Liver (tissue), 2 donors: ENCODE measurements around the gene EML6.

Experiments
- FOXA1 ChIP-seq: IDR thresholded peaks from 2 replicates; pipeline ENCODE4 v1.6.1; 2016; ENCODE audit warnings: antibody characterized with exemption
- TF ChIP-seq, protein P1 (sequence below): fragments of 150-350 bp; IDR thresholded peaks from 2 replicates; pipeline ENCODE4 v1.5.1; 2017; ENCODE audit warnings: improper control_type of control experiment, low read depth, low read length; ENCODE audit not compliant: missing input control
- TF ChIP-seq, protein P2 (sequence below): IDR thresholded peaks from 2 replicates; pipeline ENCODE4 v1.6.1; 2016; ENCODE audit warnings: antibody characterized with exemption
- donor health status: healthy.

DNA sequence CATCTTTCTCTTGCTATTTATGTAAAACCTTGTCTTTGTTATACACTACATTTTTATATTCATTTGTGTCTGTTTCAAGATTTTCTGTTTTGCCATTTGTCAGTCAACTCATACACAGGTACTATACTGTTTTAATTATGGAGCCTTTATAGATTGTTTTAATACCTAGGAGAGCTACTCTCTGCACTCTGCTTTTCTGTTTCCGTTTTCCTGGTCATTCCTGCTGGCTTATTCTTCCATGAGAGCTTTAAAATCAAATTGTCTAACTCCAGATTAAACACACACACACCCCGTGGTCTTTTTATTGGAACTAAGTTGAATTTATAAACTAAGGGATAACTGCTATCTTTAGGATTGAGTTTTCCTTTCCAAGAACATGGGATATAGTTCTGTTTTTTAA, 165.6 kb downstream of the EML6 start:
- TF ChIP-seq, protein P1, sequence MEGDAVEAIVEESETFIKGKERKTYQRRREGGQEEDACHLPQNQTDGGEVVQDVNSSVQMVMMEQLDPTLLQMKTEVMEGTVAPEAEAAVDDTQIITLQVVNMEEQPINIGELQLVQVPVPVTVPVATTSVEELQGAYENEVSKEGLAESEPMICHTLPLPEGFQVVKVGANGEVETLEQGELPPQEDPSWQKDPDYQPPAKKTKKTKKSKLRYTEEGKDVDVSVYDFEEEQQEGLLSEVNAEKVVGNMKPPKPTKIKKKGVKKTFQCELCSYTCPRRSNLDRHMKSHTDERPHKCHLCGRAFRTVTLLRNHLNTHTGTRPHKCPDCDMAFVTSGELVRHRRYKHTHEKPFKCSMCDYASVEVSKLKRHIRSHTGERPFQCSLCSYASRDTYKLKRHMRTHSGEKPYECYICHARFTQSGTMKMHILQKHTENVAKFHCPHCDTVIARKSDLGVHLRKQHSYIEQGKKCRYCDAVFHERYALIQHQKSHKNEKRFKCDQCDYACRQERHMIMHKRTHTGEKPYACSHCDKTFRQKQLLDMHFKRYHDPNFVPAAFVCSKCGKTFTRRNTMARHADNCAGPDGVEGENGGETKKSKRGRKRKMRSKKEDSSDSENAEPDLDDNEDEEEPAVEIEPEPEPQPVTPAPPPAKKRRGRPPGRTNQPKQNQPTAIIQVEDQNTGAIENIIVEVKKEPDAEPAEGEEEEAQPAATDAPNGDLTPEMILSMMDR = no peak
- no peak for TF ChIP-seq FOXA1
- TF ChIP-seq, protein P2, sequence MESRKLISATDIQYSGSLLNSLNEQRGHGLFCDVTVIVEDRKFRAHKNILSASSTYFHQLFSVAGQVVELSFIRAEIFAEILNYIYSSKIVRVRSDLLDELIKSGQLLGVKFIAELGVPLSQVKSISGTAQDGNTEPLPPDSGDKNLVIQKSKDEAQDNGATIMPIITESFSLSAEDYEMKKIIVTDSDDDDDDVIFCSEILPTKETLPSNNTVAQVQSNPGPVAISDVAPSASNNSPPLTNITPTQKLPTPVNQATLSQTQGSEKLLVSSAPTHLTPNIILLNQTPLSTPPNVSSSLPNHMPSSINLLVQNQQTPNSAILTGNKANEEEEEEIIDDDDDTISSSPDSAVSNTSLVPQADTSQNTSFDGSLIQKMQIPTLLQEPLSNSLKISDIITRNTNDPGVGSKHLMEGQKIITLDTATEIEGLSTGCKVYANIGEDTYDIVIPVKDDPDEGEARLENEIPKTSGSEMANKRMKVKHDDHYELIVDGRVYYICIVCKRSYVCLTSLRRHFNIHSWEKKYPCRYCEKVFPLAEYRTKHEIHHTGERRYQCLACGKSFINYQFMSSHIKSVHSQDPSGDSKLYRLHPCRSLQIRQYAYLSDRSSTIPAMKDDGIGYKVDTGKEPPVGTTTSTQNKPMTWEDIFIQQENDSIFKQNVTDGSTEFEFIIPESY = no peak
